H1 (cell line): ENCODE measurements around the gene NUP85. TPM values are rescaled to one million over a fixed set of nuclear protein-coding genes. Genes with fewer than 3 reads are reported as not detected.

Source experiments
- CTCF ChIA-PET: fragments of 300-600 bp; sonication (Branson Sonifier 250); formaldehyde crosslinking; loops from one replicate; lab custom pipeline; 2021; ENCODE audit not compliant: partially characterized antibody; lab: Charles Lee
- POLR2A ChIA-PET: fragments of 300-600 bp; sonication (Branson Sonifier 250); formaldehyde crosslinking; loops from one replicate; lab custom pipeline; 2021; ENCODE audit warnings: inconsistent platforms; ENCODE audit not compliant: partially characterized antibody; lab: Charles Lee
- DNase-seq, 2 experiments: peaks; one replicate each; pipeline versions ENCODE4 v3.0.0 to v3.0.0-alpha.2; 2010 to 2022; ENCODE audit warnings: low spot score in 2 of 2, low read depth in 1 of 2, mixed read lengths in 1 of 2
- FAIRE-seq: peaks from 2 replicates; lab custom pipeline; 2011; peaks lifted over from hg19 to GRCh38; lab: Jason Lieb, UNC
- H2AFZ ChIP-seq: 2 replicates; pipeline ENCODE4 v1.8.1; 2012; ENCODE audit warnings: low read length, inconsistent platforms
- H2AK5ac ChIP-seq: 2 replicates; pipeline ENCODE4 v1.6.1; 2013; ENCODE audit warnings: low read depth, low read length
- H2BK120ac ChIP-seq: replicated peaks from 2 replicates; pipeline ENCODE3; 2013; ENCODE audit warnings: low read depth, low read length, inconsistent platforms
- H2BK12ac ChIP-seq: 2 replicates; pipeline ENCODE4 v1.6.1; 2013; ENCODE audit warnings: low read depth, low read length
- H2BK15ac ChIP-seq: 2 replicates; pipeline ENCODE4 v1.6.1; 2013; ENCODE audit warnings: low read length
- H2BK20ac ChIP-seq: 2 replicates; pipeline ENCODE4 v1.6.1; 2013; ENCODE audit warnings: low read length
- H2BK5ac ChIP-seq: 2 replicates; pipeline ENCODE4 v1.6.1; 2013; ENCODE audit warnings: low read depth, low read length
- H3K14ac ChIP-seq: 2 replicates; pipeline ENCODE4 v1.6.1; 2013; ENCODE audit warnings: inconsistent platforms; ENCODE audit not compliant: insufficient read length
- H3K18ac ChIP-seq: 2 replicates; pipeline ENCODE4 v1.6.1; 2013; ENCODE audit warnings: low read length; ENCODE audit errors: extremely low read depth
- H3K23ac ChIP-seq: 2 replicates; pipeline ENCODE4 v1.6.1; 2013; ENCODE audit warnings: inconsistent platforms; ENCODE audit not compliant: insufficient read length
- H3K23me2 ChIP-seq: 2 replicates; pipeline ENCODE4 v1.6.1; 2013; ENCODE audit warnings: low read depth, low read length
- H3K27ac ChIP-seq: 2 replicates; pipeline ENCODE4 v1.6.1; 2011; ENCODE audit warnings: low read depth, low read length, inconsistent platforms
- H3K27me3 ChIP-seq, 4 experiments: replicated peaks in 1 of 4; 1 replicate in 1 of 4; 2 replicates in 3 of 4; pipeline versions ENCODE4 v1.6.1 to v1.8.1; 2011 to 2013; ENCODE audit warnings: low read length in 3 of 4, mild to moderate bottlenecking in 3 of 4, inconsistent platforms in 2 of 4, mixed read lengths in 2 of 4, moderate library complexity in 1 of 4; ENCODE audit not compliant: control insufficient read depth in 3 of 4, insufficient read depth in 3 of 4; ENCODE audit errors: extremely low read depth in 1 of 4
- H3K36me3 ChIP-seq, 4 experiments: 2 replicates each; pipeline versions ENCODE4 v1.6.1 to v1.8.1; 2011 to 2013; ENCODE audit warnings: mild to moderate bottlenecking in 4 of 4, low read length in 3 of 4, moderate library complexity in 2 of 4, control low read depth in 1 of 4, inconsistent platforms in 1 of 4; ENCODE audit not compliant: insufficient read depth in 4 of 4, control insufficient read depth in 2 of 4
- H3K4ac ChIP-seq: replicated peaks from 2 replicates; pipeline ENCODE3; 2013; ENCODE audit warnings: low read length, low read depth, mixed read lengths, inconsistent platforms; ENCODE audit not compliant: insufficient read length
- H3K4me1 ChIP-seq, 4 experiments: replicated peaks in 1 of 4; 1 replicate in 1 of 4; 2 replicates in 3 of 4; pipeline versions ENCODE4 v1.6.1 to v1.8.1; 2011 to 2013; ENCODE audit warnings: low read length in 3 of 4, inconsistent platforms in 2 of 4, mixed read lengths in 1 of 4; ENCODE audit not compliant: insufficient read depth in 4 of 4, control insufficient read depth in 3 of 4
- H3K4me2 ChIP-seq, 2 experiments: 2 replicates each; pipeline versions ENCODE4 v1.6.1 to v1.8.1; 2011 to 2013; ENCODE audit warnings: low read depth in 2 of 2, low read length in 2 of 2, control low read depth in 1 of 2, inconsistent platforms in 1 of 2, mild to moderate bottlenecking in 1 of 2; ENCODE audit not compliant: insufficient read depth in 1 of 2
- H3K4me3 ChIP-seq, 4 experiments: fragments of 200-600, 300-600 bp in 1 of 4; sonication (generic), shearing (Covaris generic), sonication (Bioruptor Twin) in 1 of 4; 2 replicates each; pipeline versions ENCODE4 v1.5.1 to v1.8.1; 2011 to 2016; ENCODE audit warnings: low read length in 4 of 4, low read depth in 3 of 4, control low read depth in 2 of 4, inconsistent platforms in 2 of 4, mild to moderate bottlenecking in 2 of 4, mixed read lengths in 1 of 4, moderate library complexity in 1 of 4; ENCODE audit not compliant: insufficient read depth in 2 of 4; ENCODE audit errors: extremely low read depth in 1 of 4
- H3K56ac ChIP-seq: replicated peaks from 2 replicates; pipeline ENCODE3; 2013; ENCODE audit warnings: low read depth, mild to moderate bottlenecking, mixed read lengths, low read length, inconsistent platforms; ENCODE audit not compliant: insufficient read length
- H3K79me1 ChIP-seq: 2 replicates; pipeline ENCODE4 v1.6.1; 2013; ENCODE audit warnings: low read depth, low read length, control low read depth
- H3K79me2 ChIP-seq, 2 experiments: 2 replicates each; pipeline versions ENCODE4 v1.6.1 to v1.8.1; 2012 to 2013; ENCODE audit warnings: low read length in 2 of 2, mild to moderate bottlenecking in 2 of 2, inconsistent platforms in 1 of 2; ENCODE audit not compliant: insufficient read depth in 2 of 2, control insufficient read depth in 1 of 2
- H3K9ac ChIP-seq, 4 experiments: replicated peaks in 1 of 4; 1 replicate in 1 of 4; 2 replicates in 3 of 4; pipeline versions ENCODE4 v1.6.1 to v1.8.1; 2011 to 2013; ENCODE audit warnings: low read depth in 3 of 4, low read length in 3 of 4, control low read depth in 2 of 4, mild to moderate bottlenecking in 2 of 4, moderate library complexity in 2 of 4, inconsistent platforms in 1 of 4; ENCODE audit errors: extremely low read depth in 1 of 4
- H3K9me3 ChIP-seq, 2 experiments: 2 replicates each; pipeline versions ENCODE4 v1.6.1 to v1.8.1; 2012 to 2013; ENCODE audit warnings: mild to moderate bottlenecking in 2 of 2, moderate library complexity in 2 of 2, control low read depth in 1 of 2, inconsistent platforms in 1 of 2, low read depth in 1 of 2, low read length in 1 of 2, mixed read lengths in 1 of 2; ENCODE audit not compliant: insufficient read depth in 2 of 2
- H4K20me1 ChIP-seq, 2 experiments: replicated peaks in 1 of 2; 2 replicates each; pipeline versions ENCODE3 to v1.8.1; 2011 to 2013; ENCODE audit warnings: inconsistent platforms in 2 of 2, low read length in 2 of 2, mild to moderate bottlenecking in 1 of 2; ENCODE audit not compliant: insufficient read depth in 2 of 2, control insufficient read depth in 1 of 2
- H4K5ac ChIP-seq: 2 replicates; pipeline ENCODE4 v1.6.1; 2013; ENCODE audit warnings: low read length, low read depth, mixed read lengths, inconsistent platforms; ENCODE audit not compliant: insufficient read length
- H4K8ac ChIP-seq: 2 replicates; pipeline ENCODE4 v1.8.0; 2013; ENCODE audit warnings: mild to moderate bottlenecking, moderate library complexity, low read length, inconsistent platforms; ENCODE audit not compliant: insufficient read depth; ENCODE audit errors: extremely low read depth
- H4K91ac ChIP-seq: replicated peaks from 2 replicates; pipeline ENCODE3; 2013; ENCODE audit warnings: low read length, mixed read lengths, inconsistent platforms; ENCODE audit not compliant: insufficient read length
- CEBPB ChIP-seq: IDR thresholded peaks from 2 replicates; pipeline ENCODE4 v1.6.1; 2012; ENCODE audit warnings: low read depth, low read length
- GTF2F1 ChIP-seq: IDR thresholded peaks from 2 replicates; pipeline ENCODE4 v1.6.1; 2012; ENCODE audit warnings: low read depth, low read length, improper control_type of control experiment, borderline replicate concordance
- POLR2A ChIP-seq, 2 experiments: IDR thresholded peaks; 1 replicate in 1 of 2; 2 replicates in 1 of 2; pipeline ENCODE4 v1.6.1; 2011; ENCODE audit warnings: low read depth in 2 of 2, low read length in 2 of 2, mild to moderate bottlenecking in 2 of 2; ENCODE audit errors: control extremely low read depth in 1 of 2
- SAP30 ChIP-seq: fragments of 300-600 bp; sonication (generic); IDR thresholded peaks from 2 replicates; pipeline ENCODE4 v1.7.1; 2012; ENCODE audit warnings: low read length, moderate library complexity, mild to moderate bottlenecking, inconsistent platforms; ENCODE audit not compliant: insufficient read depth, insufficient replicate concordance
- WGBS, 2 experiments: shearing (Covaris generic) in 1 of 2; methylation state at CpG; one replicate each; pipeline versions ENCODE4 v1.1.6 to v1.1.7; 2013 to 2015; ENCODE audit warnings: low lambda C conversion rate in 2 of 2, mixed read lengths in 2 of 2, inconsistent platforms in 1 of 2, low coverage in 1 of 2, missing lambda C conversion rate in 1 of 2; ENCODE audit not compliant: insufficient replicate concordance in 2 of 2, insufficient coverage in 1 of 2, insufficient read length in 1 of 2; ENCODE audit errors: extremely low coverage in 1 of 2, missing lambda C conversion rate in 1 of 2; 5-methylcytosine and 5-hydroxymethylcytosine counted together
- polyA plus RNA-seq, 7 experiments: library from polyadenylated mRNA; depleted of rRNA in 3 of 7; stranded (reverse) in 5 of 7; unstranded in 2 of 7; fragments of >200 nt in 5 of 7; fragments of 200-250 nt in 2 of 7; gene quantifications; 1 replicate in 5 of 7; 2 replicates in 1 of 7; 4 replicates in 1 of 7; pipeline versions ENCODE4 v1.2.1 to v1.2.3, GENCODE V29; 2011 to 2013; ENCODE audit warnings: missing spikeins in 2 of 7, mixed read lengths in 2 of 7
- total RNA-seq: library from RNA; stranded (reverse); fragmentation: NEBNext Ultra II Directional; extraction: Animal tissue kit (Norgen Biotek cat#: 25700); gene quantifications from 2 replicates; pipeline ENCODE4 v1.2.1, GENCODE V29; 2021

The NUP85 gene
- total and polyA plus RNA-seq, 2 of the 8 experiments (the other 6 are each of a cell fraction or from before 2014, with no cell fraction given), result 98.5 to 154 TPM

DNA sequence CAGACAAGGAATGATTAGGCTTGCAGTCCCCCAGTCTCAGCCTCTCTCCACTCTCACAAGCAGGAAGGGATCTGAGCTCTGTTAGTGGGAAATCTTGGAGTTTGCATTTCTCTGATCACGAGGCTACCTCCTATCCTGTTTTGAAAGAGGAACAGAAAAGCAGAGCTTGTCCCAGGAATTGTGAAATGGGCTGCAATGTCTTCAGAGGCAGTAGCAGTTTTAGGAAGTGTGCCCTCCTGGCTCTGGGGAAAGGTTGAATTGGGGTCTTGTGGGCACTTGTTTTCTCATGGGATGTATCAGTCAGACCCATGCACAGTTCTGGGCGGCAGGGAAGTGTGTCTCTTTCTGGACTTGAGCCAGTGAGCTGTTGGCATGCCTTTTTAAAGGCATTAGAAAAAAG is 22.8 kb downstream of the NUP85 start:
- FAIRE-seq, result no peak
- Histone ChIP-seq H3K36me3 (peaks cover 16 to 75% (median 61%) of the 10 kb centered on the region in 4 experiments), H3K4me3 (no peak overlapping the region), H3K27ac (no peak overlapping the region), H3K79me2 (no peaks in the 10 kb centered on the region), H4K5ac (no peak overlapping the region), H3K9me3 (no peaks in the 10 kb centered on the region), H2BK20ac (no peak overlapping the region), H3K27me3 (no peaks in the 10 kb centered on the region), H2AK5ac (no peak overlapping the region), H3K14ac (no peak overlapping the region), H3K4me2 (no peak overlapping the region), H2AFZ (no peak overlapping the region), H4K91ac (no peak overlapping the region), H2BK5ac (no peak overlapping the region), H2BK12ac (no peak overlapping the region), H3K79me1 (no peaks in the 10 kb centered on the region), H2BK15ac (no peak overlapping the region), H4K20me1 (peaks cover 0 to 12% of the 10 kb centered on the region in 2 experiments), H3K23me2 (no peaks in the 10 kb centered on the region), H3K18ac (no peak overlapping the region), H3K4ac (no peak overlapping the region), H3K9ac (no peak overlapping the region), H2BK120ac (no peak overlapping the region), H3K4me1 (no peaks in the 10 kb centered on the region), H4K8ac (no peak overlapping the region), H3K56ac (no peak overlapping the region), H3K23ac (no peak overlapping the region)
- WGBS, 2 experiments, result 94% methylated on average over 2 of the region's 2 CpGs; no CpG with 5 or more reads in 1 of the 2 experiments
- ChIA-PET POLR2A (interaction anchor here (1.0 to 2.4 kb wide), 8 partner anchors 8 to 74 kb away, joined by 3 to 17 read pairs (median 6); partner anchors contain the start of genes GGA3, JPT1 and NUP85), CTCF (interaction anchor here (0.8 to 6.9 kb wide), 8 partner anchors 8 to 265 kb away, joined by 3 to 84 read pairs (median 3); partner anchors contain the start of gene MIF4GD)
- no peak for DNase-seq
- TF ChIP-seq POLR2A (IDR thresholded peaks at IDR 0.05; ENCODE audit: control extremely low read depth in 1 of 2, low read depth in 2 of 2, low read length in 2 of 2), result no peak
- TF ChIP-seq CEBPB, result no peak
- no peak for TF ChIP-seq SAP30
- TF ChIP-seq GTF2F1, result no peak
